GM23248 (cell line): ENCODE measurements around the gene SP3.

Source experiments
- EZH2 ChIP-seq: fragments of 200-600 bp; sonication (generic); IDR thresholded peaks from 2 replicates; pipeline ENCODE4 v1.6.1; 2018; ENCODE audit warnings: antibody characterized with exemption, mild to moderate bottlenecking; ENCODE audit not compliant: insufficient read depth, poor library complexity, severe bottlenecking
- EZH2phosphoT487 ChIP-seq: fragments of 200-600 bp; sonication (generic); IDR thresholded peaks from 2 replicates; pipeline ENCODE4 v1.6.1; 2018; ENCODE audit warnings: antibody characterized with exemption, moderate library complexity, mild to moderate bottlenecking, low read depth; ENCODE audit not compliant: insufficient read depth

DNA sequence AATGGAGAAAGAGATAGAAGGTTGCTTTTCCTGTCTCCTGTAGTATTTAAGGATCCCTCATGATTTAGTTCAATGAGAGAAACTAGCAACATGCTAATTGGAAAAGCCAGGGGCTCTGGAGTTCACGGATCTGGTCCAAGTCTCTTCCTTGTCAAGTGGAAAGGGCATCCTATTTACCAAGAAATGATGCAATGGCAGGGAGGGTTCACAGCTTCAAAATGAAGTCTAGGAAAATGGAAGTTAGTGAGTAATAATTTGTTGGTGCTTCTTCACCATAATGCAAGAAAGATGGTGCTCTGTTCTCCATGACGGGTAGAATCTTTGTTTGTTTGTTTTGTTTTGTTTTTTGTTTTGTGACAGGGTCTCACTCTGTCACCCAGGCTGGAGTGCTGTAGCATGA lies 34.6 kb upstream of the SP3 start:
- TF ChIP-seq EZH2phosphoT487 (no peak), EZH2 (no peak)
